ENCODE results near the gene FITM1.

The FITM1 gene

GRCh38 chr14:24130380-24130716, at the start of gene FITM1:
TSS of gene FITM1 (plus strand) at chr14:24130659. CDS start at chr14:24131564, 905 bp downstream.
- no peak for DNase-seq

- DNase-seq: peak; percentile 69
These were observed 49.3 kb upstream of the FITM1 start for GRCh38 chr14:24080888-24081738.

GRCh38 chr14:24081739-24082211, 48.7 kb upstream of the FITM1 start:
- no peak for DNase-seq

DNA sequence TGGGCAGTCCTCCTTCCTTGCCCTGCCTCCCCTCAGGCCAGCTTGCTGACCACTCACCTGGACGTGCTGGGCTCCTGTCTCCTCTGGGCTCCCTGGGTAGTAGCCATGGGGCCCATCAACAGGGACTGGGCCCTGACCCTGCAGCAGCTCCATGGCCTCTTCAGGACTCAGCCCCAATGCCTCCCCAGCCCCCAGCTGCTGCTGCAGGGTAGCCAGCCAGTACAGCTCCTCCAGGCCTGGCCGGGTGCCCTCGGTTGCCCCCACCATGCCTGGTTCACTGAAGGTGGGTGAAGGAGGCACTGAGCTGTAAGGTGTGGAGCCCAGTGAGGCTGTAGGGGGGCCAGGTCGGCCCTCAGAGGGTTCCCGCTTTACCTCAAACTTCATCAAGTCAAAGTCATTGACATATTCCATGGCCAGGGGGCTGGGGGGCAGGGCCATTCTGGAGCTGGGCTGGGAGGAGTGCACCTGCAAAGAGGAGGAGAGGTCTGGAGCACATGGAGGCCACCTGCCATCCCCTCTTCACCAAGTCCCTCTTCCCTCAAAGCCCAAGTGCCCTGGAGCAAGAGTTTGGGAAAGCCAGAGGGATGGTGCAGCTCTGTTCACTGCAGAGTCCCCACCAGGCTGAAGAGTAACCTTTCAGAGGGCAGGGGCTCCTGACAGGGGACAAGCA, 47.9 kb upstream of the FITM1 start:
- DNase-seq: no peak

- DNase-seq: no peak
These were observed 47.0 kb upstream of the FITM1 start for GRCh38 chr14:24083462-24083861.

DNA sequence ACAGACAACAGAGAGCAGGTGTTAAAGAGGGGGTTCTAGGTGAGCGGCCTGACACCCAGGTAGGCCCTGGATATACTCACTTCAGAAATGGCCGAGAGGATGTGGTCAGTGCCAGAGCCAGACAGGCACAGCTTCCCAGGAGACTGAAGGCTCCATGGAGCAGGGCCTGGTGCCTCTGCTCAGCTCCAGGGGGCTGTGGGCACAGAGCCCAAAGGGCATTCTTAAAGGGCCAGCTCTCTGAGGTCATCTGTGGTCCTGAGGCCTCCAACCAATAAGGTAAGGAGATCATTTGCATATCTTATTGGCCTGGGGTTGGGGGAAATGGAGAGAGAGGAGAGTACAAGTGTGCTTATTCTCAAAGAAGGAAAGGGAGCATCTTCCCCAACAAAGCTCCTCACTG, 46.0 kb upstream of the FITM1 start:
- no peak for DNase-seq

DNA sequence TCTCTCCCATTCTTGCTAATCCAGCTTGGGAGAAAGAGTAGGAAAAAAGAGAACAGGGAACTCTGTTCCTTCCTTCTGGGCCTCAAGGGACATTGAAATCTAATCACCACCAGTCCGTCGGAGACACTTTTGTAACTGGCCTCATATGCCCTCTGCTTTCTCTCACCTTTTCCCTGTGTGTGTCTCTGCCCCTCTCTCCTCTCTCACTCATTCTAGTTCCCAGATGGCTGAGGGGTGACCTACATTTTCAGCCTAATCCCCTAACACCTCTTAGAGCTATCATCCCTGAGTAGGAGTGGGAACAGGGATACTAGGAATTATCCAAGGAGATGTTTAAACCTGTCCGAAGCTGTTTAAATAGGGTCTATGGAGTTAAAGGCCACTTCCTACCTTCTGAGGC, 45.2 kb upstream of the FITM1 start:
- DNase-seq: no peak

DNA sequence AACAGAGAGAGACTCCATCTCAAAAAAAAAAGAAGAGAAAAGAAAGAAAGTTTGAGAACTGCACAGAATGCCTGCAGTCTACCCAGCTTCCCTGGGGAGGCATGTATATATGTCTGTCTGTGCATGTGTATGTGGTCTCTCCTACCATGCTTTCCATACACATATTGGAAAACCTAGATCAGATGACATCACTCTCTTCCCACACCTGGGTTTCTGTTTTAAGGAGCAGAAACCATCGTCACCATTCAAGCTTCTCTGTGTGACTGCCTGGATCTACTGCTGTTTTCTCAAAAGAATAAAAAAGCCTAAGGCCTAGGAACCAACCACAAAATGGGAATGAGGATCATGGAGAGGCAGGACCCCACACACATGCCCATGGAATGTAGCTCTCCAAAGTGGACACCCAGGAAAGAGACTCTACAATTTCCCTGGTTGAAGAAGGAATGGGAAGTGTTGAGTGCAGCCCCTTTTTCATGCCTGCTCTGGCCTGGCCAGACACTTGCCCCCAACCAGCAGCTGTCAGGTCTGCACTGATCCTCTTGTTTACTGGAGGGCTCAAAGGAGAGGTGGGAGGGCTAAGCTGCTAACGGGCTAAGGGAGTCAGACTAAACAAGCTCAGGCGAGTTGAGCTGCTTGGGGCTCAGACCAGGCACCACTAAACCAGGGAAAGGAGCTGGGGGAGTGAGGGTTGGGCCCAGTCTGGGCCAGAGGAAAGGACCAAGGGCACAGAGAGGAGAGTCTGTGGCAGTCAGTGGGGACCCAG, 44.1 kb upstream of the FITM1 start:
- DNase-seq: no peak

DNA sequence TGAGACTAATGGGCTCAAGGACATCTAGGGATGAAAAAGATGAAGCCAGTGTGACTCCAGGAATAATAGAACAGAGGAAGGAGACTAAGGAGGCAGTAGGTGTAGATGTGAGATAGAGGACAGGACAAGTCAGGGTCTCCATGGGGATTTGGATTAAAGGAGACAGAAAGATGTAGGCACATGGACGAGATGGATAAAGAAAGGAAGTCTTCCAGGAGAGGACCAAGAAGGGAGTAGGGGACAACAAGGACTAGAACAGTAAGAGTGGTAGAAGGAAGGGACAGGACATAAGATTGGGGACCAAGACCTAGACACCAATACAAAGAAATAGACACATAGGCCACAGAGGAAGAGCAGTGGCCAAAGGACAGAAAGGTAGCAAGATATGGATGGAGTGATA, 43.5 kb upstream of the FITM1 start:
- no peak for DNase-seq

- no peak for DNase-seq
These were observed 42.4 kb upstream of the FITM1 start for GRCh38 chr14:24088095-24088494.

DNA sequence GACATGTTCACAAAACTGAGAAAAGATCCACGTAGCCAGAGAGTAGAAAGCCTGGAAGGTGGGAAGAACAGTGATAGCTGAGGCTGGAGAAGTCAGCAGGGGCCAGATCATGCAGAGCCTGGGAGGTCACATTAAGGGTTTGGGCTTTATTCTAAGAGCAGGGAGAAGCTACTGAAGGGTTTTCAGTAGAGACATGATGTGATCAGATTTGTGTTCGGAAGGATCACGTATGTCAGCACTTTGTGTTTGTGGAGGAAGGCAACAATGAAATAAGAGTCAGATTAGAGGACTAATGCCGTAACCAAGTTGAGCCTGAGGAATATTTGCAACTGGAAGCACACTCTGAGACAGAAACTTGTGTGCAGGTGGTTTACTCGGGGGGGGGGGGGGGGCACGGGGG, 40.6 kb upstream of the FITM1 start:
- no peak for DNase-seq

- no peak for DNase-seq
These were observed 38.4 kb upstream of the FITM1 start for GRCh38 chr14:24092110-24092504.

DNA sequence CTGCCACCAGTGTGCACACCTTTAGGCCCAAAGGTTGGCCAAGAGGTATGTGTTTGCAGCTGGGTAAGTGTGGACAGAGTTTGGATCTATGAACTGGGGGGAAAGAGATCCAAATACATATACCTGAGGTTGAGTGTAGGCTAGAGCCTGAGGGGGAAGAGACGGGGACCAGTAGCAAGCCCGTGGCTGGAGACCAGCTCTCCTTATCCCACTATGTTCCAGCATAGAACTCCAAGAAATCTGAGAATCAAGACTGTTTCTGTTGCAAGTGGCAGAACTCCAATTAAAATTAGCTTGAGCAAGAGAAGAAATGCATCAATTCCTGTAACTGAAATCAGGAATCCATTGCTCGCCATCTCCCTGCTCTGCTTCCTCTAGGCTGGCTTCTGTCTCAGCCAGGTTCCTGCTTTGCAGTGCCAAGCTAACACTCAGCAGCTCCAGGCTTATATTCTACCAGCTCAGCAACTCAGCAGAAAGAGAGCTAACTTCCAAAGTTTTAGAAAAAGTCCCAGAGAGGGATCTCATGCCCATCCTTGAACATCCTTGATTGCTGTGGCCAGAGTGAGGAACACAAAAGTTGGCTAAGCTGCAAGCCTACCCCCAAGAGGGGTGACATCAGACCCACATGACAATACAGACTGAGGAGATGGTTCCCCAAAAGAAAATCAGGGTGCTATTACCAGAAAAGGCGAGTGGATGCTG, 37.8 kb upstream of the FITM1 start:
- no peak for DNase-seq

DNA sequence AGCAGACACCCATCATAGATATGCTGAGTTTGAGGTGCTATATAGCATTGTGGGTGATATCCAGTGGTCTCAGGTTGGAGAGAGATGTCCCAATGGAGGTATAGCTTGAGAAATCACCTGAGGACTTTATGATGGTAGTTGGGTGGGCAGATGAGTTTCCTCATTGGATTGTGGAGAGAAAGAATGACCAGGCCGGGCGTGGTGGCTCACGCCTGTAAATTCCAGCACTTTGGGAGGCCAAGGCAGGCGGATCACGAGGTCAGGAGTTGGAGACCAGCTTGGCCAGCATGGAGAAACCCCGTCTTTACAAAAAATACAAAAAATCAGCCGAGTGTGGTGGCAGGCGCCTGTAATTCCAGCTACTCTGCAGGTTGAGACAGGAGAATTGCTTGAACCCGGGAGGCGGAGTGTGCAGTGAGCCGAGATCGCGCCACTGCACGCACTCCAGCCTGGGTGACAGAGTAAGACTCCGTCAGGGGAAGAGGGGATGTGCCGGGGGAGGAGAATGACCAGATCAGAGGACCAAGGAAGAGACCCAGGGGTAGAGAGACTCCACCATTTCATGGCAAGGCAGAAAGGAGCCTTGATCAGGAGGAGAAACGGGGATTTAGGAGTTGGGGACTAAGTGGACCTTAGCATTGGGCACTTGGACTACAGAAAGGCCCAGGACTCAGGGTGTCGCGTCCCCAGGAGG, 37.1 kb upstream of the FITM1 start:
- no peak for DNase-seq

DNA sequence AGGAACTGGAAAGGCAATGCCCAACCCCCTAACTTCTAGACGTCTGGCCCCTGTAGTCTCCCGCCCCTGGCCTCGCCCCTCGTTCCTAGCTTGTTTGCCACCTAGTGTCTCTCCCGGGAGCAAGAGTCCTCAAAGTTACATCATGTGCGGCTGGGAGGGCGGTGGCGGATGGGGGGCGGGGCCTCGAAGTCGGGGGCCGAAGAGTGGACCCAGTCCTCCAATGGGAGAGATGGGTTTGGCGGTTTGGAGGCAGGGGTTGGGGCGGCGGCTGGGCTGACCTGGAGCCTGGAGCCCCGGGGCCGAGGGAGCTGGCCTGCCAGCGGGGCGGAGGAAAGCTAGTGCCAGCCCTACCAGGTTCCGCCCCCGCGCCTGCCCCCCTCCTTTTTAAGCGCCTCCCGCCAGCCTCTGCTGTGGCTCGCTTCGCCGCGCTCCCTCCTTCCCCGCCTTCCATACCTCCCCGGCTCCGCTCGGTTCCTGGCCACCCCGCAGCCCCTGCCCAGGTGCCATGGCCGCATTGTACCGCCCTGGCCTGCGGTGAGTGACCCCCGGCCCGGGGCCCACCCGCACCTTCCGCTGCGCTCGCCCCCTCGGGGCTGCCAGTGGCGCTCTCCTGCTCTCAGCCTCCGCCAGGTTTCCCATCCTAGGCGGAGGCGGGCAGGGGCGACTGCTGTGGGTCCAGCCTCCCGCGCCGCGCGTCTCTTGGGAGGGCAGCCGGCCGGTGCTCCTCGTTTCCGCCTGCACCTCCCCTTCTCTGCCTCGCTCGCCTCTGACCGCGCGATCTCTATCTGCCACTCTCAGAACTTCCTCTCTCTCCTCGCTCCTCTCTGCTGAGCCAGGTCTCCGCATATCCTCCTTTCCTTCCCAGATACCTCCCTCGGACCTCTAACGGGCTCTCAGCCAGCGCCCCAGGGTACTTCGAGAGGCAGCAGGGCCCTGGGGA, 36.3 kb upstream of the FITM1 start, which contains the start of gene PCK2:
Gene PCK2 (plus strand): TSS at position 411 of the 940 bp plus-strand sequence. CDS start 95 bp downstream, at position 506.
- DNase-seq: peak; percentile 73 to 81

- DNase-seq: no peak
These were observed 35.6 kb upstream of the FITM1 start for GRCh38 chr14:24094841-24095270.

DNA sequence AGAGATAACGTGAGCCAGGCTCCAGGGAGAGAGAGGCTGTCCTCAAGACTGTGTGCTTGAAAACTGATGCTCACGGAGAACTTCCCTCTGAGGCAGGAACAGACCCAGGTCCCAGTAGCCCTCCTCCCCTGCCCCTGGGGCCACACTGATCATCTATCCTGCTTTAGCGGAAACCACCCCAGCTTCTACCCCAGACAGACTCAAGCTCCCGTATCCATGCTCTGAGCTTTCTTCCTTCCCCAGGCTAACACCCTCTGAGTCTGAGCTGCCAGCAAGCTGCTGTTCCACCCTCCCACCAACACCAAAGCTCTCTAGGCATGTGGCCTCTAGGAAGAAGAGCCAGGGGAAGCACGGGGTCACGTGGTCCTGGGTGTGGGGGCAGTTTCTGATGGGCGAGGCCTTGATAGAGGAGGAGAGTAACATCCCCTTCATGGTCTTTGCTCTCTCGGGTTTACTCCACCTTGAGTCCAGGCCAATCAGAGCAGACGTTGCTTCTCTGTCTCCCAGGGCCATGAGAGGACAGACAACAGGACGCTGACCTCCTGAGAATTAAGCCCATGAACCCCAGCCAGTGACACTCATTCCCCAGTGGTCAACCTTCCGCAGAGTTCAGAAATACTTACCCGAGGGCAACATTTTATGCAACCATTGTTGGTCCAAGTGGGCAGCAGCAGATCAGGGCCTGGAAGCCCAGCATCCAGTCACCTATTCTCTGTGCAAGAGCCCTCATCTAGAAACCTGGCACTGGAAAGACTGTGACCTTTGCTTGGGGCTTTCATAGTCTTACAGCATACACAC, 35.0 kb upstream of the FITM1 start:
- peak; percentile 41 to 60 for DNase-seq

DNA sequence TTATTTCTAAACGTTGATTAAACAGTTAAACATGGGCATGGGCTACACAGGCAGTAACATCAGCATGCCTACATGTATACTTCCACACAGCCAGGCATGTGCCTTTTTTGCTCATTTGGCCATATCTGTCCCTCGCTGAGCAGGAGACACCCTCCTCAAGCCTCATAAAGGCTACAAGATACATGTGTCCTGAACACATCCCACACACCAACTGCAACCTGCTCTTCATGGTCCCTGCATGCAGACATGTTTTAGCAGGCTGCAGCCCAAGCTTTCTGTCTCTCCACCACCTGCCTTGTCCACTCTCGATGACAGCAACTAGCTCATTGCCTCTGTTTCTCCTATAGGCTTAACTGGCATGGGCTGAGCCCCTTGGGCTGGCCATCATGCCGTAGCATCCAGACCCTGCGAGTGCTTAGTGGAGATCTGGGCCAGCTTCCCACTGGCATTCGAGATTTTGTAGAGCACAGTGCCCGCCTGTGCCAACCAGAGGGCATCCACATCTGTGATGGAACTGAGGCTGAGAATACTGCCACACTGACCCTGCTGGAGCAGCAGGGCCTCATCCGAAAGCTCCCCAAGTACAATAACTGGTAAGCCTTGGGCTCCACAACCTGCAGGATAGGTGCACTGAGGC, 33.8 kb upstream of the FITM1 start:
- DNase-seq: no peak

DNA sequence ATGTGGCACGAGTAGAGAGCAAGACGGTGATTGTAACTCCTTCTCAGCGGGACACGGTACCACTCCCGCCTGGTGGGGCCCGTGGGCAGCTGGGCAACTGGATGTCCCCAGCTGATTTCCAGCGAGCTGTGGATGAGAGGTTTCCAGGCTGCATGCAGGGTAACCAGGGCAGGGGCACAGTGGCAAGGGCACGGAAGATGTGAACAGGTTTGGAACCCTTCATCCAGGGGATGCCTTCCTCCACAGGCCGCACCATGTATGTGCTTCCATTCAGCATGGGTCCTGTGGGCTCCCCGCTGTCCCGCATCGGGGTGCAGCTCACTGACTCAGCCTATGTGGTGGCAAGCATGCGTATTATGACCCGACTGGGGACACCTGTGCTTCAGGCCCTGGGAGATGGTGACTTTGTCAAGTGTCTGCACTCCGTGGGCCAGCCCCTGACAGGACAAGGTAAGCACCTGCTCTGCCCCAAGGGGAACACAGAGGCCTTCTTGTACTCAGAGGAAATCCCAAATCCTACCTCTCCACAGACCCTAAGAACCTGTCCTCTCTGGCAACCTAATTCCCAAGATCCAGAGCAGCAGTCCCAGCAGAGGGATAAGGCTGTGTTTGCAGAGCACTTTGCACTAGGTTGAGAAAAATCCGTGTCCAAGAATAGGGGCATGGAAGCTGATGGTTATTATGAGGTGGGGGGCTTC, 32.1 kb upstream of the FITM1 start:
- no peak for DNase-seq

Measured in CD4-positive, alpha-beta T cell treated with Interleukin-4 for 1 hour (primary cell).